Stromal cell of bone marrow (primary cell): ENCODE data around the gene NMT1.
"Not testable (repeated sequence)": the region's sequence is repeated elsewhere in the genome, so short reads cannot be mapped to it uniquely, and the experiment has no call there.

Experiments
- DNase-seq: peaks from one replicate; pipeline ENCODE4 v3.0.0-alpha.2; 2012; ENCODE audit warnings: low read depth

The NMT1 gene

GRCh38 chr17:45120558-45120957 is 59.4 kb downstream of the NMT1 start:
- DNase-seq = no peak

- DNase-seq = no peak
Observed at GRCh38 chr17:45121055-45121454, 59.9 kb downstream of the NMT1 start.

DNA sequence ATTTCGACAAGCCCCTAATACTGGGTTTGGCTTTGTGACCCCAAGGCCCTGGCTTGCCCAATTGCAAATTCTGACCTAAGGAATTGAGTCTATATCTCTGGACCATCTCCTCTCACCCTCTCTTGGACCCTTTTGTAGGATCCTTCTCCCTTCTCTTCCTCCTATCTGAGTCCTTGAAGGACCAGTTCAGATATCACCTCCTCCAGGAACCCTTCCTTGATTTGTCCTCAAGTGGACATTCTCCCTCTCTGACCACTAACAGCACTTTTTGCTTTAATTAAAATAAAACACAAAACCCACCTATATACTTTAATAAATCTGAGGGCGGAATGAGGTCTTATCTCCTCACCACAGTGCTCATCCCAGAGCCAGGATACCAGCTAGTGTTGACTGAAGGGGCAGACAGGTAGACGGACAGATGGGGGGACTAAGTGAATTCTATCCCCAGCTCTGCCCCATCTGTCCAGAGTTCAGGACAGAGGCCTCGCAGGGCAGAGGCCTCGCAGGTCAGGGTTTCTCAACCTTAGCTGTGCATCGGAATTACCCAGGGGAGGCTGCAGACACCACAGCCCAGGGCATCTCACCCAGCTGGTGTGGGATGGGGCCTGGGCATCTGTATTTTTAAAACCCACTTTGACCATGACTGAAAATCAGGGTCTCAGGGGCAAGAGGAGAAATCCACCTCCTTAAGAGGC is 62.1 kb downstream of the NMT1 start:
- no peak for DNase-seq

- DNase-seq = peak; percentile 74
Observed at GRCh38 chr17:45123930-45124796, 63.0 kb downstream of the NMT1 start.

DNA sequence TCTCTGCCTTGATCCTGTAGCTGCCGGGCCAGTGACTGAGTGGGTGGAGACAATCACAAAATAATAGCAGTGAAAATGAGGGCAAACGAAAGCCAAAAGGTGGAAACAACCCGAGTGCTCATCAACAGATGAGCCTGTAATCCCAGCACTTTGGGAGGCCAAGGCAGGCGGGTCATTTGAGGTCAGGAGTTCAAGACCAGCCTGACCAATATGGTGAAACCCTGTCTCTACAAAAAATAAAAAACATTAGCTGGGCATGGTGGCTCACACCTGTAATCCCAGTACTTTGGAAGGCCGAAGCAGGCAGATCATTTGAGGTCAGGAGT is 63.6 kb downstream of the NMT1 start:
- DNase-seq = not testable (repeated sequence)

GRCh38 chr17:45125509-45125908 is 64.4 kb downstream of the NMT1 start:
- no peak for DNase-seq

- no peak for DNase-seq
Observed at GRCh38 chr17:45127207-45127547, 66.1 kb downstream of the NMT1 start.

DNA sequence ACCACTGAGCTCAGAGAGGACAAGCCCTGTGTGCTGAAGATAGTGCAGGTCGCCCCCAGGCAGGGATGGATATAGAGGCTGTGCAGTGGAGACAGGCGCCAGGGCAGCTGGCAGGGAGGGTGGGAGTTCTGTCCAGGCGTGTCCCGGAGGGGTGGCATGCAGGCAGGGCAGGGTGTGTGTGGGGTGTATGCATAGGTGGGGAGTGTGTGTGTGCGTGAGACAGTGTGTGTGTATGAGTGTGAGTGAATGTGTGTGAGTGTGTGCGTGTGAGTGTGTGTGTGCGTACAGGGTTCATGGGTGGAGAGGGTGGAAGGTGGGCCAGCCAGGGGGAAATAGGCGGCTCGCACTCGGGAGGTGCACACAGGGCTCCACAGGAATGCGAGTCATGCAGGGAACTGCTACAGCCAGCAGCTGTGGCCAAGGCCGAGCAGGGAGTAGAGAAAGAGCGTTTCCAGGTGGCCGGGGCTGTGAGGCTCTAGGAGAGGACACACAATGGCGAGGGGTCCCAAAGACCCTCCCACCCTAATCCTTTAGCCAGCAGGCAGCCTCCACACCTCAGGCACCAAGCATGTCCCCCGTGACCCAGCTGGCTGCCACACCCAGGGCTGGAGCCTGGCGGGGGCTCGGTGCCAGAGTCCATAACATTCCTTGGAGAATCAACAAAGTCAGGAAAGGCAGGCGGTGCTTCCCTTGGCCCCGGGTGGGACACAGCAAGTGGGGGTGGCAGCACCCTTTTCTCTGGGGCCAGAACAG is 66.6 kb downstream of the NMT1 start:
- DNase-seq = no peak

GRCh38 chr17:45128331-45128730 is 67.2 kb downstream of the NMT1 start:
- no peak for DNase-seq

GRCh38 chr17:45128989-45129388 is 67.9 kb downstream of the NMT1 start:
- DNase-seq = no peak

DNA sequence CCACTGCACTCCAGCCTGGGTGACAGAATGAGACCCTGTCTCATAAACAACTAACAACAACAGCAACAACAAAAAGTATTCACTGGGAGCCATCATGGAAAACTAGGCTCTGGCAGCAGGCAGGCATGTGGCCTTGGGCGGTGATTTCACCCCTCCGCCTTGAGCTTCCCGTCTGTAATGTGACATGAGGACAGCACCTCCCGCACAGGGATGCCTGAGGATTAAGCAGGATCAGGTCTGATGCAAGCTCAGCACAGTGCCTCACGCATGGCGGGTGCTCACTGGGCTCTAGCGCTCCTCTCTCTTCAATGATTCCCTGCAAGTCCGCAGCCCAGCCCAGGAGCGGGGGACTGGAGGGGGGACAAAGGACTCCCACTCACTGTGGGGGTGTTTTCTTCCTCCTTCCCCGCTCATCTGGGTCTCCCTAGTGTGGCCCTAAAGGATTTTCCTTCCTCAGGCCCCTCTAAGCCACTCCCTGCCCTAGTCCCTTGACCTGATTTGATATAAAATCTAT is 68.4 kb downstream of the NMT1 start:
- DNase-seq = no peak

DNA sequence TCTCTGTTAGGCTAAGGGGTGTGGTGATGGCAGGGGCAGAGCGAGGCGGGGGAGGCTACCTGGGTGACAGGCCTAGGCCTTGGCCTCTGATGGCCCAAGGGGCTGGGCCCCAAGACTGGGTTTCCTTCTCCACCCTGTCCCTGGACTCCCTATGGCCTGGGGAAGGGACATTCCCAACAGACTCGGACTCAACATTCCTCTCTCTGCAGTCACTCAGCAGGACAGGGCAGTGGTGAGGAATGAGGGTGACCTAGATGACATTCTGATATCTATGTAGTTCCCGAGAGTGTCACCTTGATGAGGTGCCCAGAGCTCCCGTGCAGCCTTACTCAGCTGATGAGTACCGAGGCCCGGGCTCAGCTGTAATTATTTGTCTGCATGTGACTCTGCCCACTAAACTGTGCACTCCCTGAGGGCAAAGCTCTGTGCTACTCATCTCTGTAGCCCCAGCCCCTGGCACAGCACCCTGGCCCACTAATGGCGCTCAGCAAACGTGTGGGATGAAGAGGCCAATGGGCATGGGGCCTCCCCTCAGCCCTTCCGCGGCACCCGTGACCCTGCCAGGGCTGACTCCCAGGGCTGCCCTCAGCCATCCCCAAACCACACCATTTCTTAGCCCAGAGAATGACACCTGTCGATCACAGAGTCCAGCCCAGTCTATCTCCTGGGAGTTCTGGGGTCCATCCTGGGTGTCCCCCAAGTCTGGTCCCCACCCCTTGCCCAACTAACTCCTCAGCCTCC is 69.0 kb downstream of the NMT1 start:
- no peak for DNase-seq

DNA sequence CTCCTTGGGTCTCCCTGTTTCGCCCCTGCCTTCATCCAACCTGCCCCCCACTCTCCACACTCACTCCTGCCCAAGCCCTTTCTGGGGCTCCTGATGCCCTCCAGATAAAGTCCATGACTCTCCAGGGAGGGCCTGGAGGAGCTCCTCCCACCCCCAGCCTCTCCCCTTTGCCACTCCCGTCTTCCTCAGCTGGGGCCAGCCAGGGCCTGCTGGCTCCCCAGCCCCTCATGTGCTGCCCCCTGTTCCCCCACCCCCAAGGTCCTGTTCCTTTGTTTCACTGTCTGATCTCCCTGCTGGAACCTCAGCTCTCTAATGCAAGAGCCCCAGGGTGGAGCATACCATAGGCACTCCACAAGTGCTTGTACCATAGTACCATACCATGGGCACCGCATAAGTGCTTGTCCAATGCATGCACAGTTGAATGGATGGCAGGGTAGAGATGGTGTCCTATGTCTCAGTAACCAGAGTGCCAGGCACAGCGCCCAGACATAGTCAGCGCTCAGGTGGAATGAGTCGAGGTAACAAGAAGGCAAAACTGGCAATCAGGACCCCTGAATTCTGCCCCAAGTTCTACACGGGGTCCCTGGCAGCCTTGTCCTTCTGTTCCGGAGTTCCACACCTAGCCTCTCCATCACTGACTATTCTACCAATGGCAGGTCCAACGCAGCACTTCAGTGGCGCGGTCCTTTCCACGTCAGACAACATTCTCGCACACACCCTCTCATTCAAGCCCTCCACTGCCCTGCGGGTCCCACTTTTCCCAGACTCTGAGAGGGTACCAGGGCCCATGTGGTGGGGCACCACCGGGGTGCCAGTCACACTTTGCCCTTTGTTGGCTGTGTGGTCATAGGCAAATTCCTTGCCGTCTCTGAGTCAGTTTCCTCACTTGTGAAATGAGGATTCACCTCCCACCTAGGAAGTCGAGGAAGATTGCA is 69.8 kb downstream of the NMT1 start:
- DNase-seq = no peak

DNA sequence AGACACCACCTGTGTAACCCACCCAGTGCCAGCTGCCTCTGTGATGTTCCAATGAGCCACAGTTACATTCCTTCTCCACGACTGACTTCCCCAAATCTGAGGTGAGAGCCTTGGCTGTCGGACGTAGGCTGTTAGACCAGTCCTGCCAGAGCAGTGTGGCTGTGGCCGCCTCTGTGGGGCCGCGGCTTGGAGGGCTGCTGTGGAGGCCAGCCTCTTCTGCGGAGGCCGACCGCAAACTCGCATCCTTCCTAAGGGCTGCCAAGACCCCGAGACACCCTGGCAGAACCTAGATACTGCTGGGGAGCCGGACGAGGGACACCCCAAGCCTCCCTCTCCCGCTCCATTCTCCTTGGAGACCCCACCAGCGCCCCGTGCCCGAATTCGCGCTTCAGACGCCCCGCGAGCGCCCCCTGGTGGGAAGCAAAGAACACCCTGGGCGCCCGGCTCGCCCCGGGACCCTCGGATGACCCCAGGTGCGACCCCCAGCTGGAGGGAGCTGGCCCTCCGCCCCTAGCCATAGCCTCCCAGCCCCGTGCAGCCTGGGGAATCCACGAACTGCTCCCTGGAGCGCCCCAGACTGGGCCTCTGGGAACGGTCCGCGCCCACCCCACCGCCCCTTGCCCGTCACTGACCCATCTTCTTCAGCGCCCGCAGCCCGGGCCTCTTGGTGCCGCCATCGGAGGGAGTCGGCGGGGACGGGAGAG is 70.7 kb downstream of the NMT1 start:
- DNase-seq = no peak

DNA sequence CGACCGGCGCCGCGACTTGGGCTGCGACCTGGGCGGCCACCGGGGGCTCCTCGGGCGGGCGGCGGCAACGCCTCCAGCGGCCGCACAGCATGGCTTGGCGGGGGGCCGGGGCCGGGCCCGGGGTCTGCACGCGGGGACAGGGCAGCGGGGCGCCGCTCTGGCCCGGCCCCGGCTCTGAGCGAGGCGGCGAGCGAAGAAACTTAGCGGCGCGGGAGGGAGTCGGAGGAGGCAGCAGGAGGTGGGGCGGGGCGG is 71.1 kb downstream of the NMT1 start, which contains the start of gene PLCD3:
TSS of gene PLCD3 (minus strand) at position 196 of the 252 bp plus-strand sequence. CDS start at position 91, 105 bp downstream.
- DNase-seq = no peak

DNA sequence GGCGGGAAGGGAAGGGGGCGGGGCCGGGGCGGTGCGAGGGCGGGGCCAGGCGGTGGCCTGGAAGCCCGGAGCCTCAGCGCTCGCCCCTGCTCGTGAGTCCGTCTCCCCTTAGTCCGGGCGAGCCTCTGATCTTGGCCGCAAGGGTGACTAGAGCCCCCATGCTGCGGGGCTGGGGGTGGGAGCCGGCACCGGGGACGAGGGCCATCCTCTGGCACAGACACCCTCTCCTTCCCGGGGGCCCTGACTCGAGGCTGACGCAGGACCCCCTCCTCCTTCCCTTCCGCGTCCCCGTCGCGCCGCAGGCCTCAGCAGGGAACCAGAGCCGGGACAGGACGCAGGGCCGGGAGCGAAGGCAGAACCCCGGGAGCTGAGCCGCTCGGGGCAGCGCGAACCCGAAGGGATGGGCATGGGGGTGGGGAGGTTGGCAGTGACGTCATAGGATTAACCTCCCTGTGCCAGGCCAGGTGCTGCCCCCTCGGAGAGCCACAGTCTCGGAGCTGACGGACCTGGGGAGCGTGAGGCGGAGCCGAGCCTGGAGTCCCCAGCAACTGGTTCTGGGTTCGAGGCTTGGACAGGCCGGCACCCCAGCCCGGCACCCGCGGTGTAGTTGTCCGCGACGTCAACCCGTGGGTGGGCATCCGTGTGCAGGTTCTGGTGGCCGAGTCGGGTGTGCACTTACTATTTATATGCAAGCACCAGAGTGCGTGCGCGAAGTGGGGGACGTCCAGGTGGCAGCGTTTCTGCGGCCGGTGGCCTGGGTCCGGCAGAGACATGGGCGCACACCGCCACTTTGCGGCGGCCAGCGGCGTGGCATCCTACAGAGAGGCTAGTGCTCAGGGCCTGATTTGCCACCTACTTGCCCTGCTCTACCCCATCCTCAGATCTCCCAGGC is 71.7 kb downstream of the NMT1 start:
- peak; percentile 48 for DNase-seq

DNA sequence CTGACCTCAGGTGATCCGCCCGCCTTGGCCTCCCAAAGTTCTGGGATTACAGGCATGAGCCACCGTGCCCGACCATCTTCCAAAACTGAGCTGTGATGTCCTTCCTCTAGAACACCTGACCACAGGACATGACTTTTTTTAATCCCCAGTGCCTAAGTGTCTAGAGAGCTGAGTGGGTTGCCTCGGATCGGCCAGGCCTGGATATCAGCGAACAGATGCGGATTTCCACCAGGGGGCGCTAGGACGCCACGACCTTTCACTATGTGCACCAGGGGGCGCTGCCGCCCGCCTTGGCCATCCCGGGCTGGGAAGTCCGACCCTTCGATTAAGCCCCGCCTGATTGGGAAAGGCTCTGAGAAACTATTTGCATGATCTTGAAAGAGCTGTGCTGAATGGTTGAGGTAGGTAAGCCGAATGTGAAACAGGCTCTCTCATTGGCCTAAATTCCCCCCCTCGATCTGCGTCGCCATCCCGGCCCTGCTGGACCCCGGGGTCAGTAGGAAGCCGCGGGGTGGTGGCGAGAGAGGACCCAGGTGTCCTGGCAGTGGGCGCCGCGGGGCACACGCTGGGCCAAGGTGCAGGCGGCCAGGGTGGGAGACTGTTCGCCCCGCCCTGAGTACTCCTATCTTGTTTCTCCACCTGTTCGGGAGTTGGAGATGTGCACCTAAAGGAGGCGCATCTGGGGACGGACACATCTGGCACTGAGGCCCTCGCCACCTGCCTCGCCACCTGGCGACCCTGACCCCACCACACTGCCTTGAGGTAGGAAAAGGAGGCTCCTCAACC is 74.3 kb downstream of the NMT1 start, which contains the start of gene ACBD4:
TSS of gene ACBD4 (plus strand) at position 496 of the 786 bp plus-strand sequence. CDS start 458 bp downstream, outside the sequence.
- peak; percentile 94 for DNase-seq
